Measurements from ENCODE around the gene GPR62.

The GPR62 gene

GRCh38 chr3:51937611-51938450, 17.4 kb upstream of the GPR62 start:
- no peak for DNase-seq (ENCODE audit: extremely low read depth in 1 of 2, low read depth in 1 of 2)

- no peak for DNase-seq (ENCODE audit: extremely low read depth in 1 of 2, low read depth in 1 of 2)
Observed at GRCh38 chr3:51938780-51939425, 16.3 kb upstream of the GPR62 start.

GRCh38 chr3:51940648-51941462, 14.3 kb upstream of the GPR62 start:
- no peak for DNase-seq (ENCODE audit: extremely low read depth in 1 of 2, low read depth in 1 of 2)

- DNase-seq (ENCODE audit: extremely low read depth in 1 of 2, low read depth in 1 of 2) = no peak
Observed at GRCh38 chr3:51941463-51941797, 13.8 kb upstream of the GPR62 start.

- peak; percentile 99 to 100 for DNase-seq (ENCODE audit: extremely low read depth in 1 of 2, low read depth in 1 of 2)
Observed at GRCh38 chr3:51941798-51942602, 13.2 kb upstream of the GPR62 start, which contains the start of the genes PARP3 and RRP9. Gene PARP3, plus strand, starts transcription at chr3:51942363. Its CDS starts 993 bp downstream, at chr3:51943356. Gene RRP9, minus strand, starts transcription at chr3:51941904. Its CDS starts 37 bp downstream, at chr3:51941867.

- peak in 1 of 2 donors; percentile 40 for DNase-seq (ENCODE audit: extremely low read depth in 1 of 2, low read depth in 1 of 2)
Observed at GRCh38 chr3:51942603-51943450, 12.4 kb upstream of the GPR62 start.

- no peak for DNase-seq (ENCODE audit: extremely low read depth in 1 of 2, low read depth in 1 of 2)
Observed at GRCh38 chr3:51943451-51944391, 11.5 kb upstream of the GPR62 start.

- no peak for DNase-seq (ENCODE audit: extremely low read depth in 1 of 2, low read depth in 1 of 2)
Observed at GRCh38 chr3:51944451-51945021, 10.6 kb upstream of the GPR62 start.

GRCh38 chr3:51945031-51945840, 9.9 kb upstream of the GPR62 start:
- DNase-seq (ENCODE audit: extremely low read depth in 1 of 2, low read depth in 1 of 2) = no peak

- no peak for DNase-seq (ENCODE audit: extremely low read depth in 1 of 2, low read depth in 1 of 2)
Observed at GRCh38 chr3:51945926-51946705, 9.1 kb upstream of the GPR62 start.

- no peak for DNase-seq (ENCODE audit: extremely low read depth in 1 of 2, low read depth in 1 of 2)
Observed at GRCh38 chr3:51946796-51947195, 8.4 kb upstream of the GPR62 start.

- no peak for DNase-seq (ENCODE audit: extremely low read depth in 1 of 2, low read depth in 1 of 2)
Observed at GRCh38 chr3:51947215-51947900, 7.8 kb upstream of the GPR62 start.

GRCh38 chr3:51948016-51948580, 7.1 kb upstream of the GPR62 start:
- DNase-seq (ENCODE audit: extremely low read depth in 1 of 2, low read depth in 1 of 2) = no peak

GRCh38 chr3:51949121-51949520, 6.1 kb upstream of the GPR62 start:
- no peak for DNase-seq (ENCODE audit: extremely low read depth in 1 of 2, low read depth in 1 of 2)

GRCh38 chr3:51950899-51951298, 4.3 kb upstream of the GPR62 start:
- no peak for DNase-seq (ENCODE audit: extremely low read depth in 1 of 2, low read depth in 1 of 2)

GRCh38 chr3:51953445-51953844, 1.7 kb upstream of the GPR62 start:
- no peak for DNase-seq (ENCODE audit: extremely low read depth in 1 of 2, low read depth in 1 of 2)
